CD4-positive, alpha-beta T cell treated with Interleukin-10 for 1 hour (primary cell): ENCODE data around the gene TMEM131L.
A peak's percentile ranks its signal among the peaks of the same experiment; 100 is the strongest.
"Not testable (repeated sequence)": the region's sequence is repeated elsewhere in the genome, so short reads cannot be mapped to it uniquely, and the experiment has no call there.

Experiments used
- DNase-seq: peaks from one replicate; pipeline ENCODE4 v3.0.0-alpha.2; 2020

Gene TMEM131L

GRCh38 chr4:153545822-153546221 is 79.7 kb downstream of the TMEM131L start:
- DNase-seq = no peak

GRCh38 chr4:153546280-153546679 is 80.1 kb downstream of the TMEM131L start:
- no peak for DNase-seq

GRCh38 chr4:153547520-153547919 is 81.4 kb downstream of the TMEM131L start:
- no peak for DNase-seq

GRCh38 chr4:153548907-153549306 is 82.7 kb downstream of the TMEM131L start:
- not testable (repeated sequence) for DNase-seq

GRCh38 chr4:153549405-153549804 is 83.2 kb downstream of the TMEM131L start:
- DNase-seq = no peak

GRCh38 chr4:153553155-153553818 is 87.1 kb downstream of the TMEM131L start:
- DNase-seq = no peak

GRCh38 chr4:153553819-153554170 is 87.6 kb downstream of the TMEM131L start:
- no peak for DNase-seq

- no peak for DNase-seq
Observed at GRCh38 chr4:153555730-153556434, 89.7 kb downstream of the TMEM131L start.

- DNase-seq = no peak
Observed at GRCh38 chr4:153556435-153556815, 90.3 kb downstream of the TMEM131L start.

- DNase-seq = no peak
Observed at GRCh38 chr4:153560908-153561307, 94.7 kb downstream of the TMEM131L start.

GRCh38 chr4:153564630-153565525 is 98.7 kb downstream of the TMEM131L start:
- DNase-seq = no peak

GRCh38 chr4:153566631-153567150 is 100.5 kb downstream of the TMEM131L start:
- no peak for DNase-seq

- not testable (repeated sequence) for DNase-seq
Observed at GRCh38 chr4:153567660-153568059, 101.5 kb downstream of the TMEM131L start.

GRCh38 chr4:153570228-153570973 is 104.2 kb downstream of the TMEM131L start:
- no peak for DNase-seq

GRCh38 chr4:153571006-153571545 is 104.9 kb downstream of the TMEM131L start:
- no peak for DNase-seq

- DNase-seq = no peak
Observed at GRCh38 chr4:153572609-153573008, 106.4 kb downstream of the TMEM131L start.

GRCh38 chr4:153573221-153573620 is 107.1 kb downstream of the TMEM131L start:
- no peak for DNase-seq

- peak; percentile 78 for DNase-seq
Observed at GRCh38 chr4:153573881-153574802, 108.0 kb downstream of the TMEM131L start.

- no peak for DNase-seq
Observed at GRCh38 chr4:153576443-153576774, 110.2 kb downstream of the TMEM131L start.

GRCh38 chr4:153577053-153577452 is 110.9 kb downstream of the TMEM131L start:
- DNase-seq = no peak

GRCh38 chr4:153579410-153579809 is 113.2 kb downstream of the TMEM131L start:
- DNase-seq = no peak
